GM19099 (cell line): ENCODE measurements around the gene BTBD9.

Source experiments
- POLR2A ChIP-seq: IDR thresholded peaks from 3 replicates; pipeline ENCODE4 v1.6.1; 2011; ENCODE audit warnings: low read depth; ENCODE audit not compliant: insufficient read length; ENCODE audit errors: extremely low read depth

Gene BTBD9

DNA sequence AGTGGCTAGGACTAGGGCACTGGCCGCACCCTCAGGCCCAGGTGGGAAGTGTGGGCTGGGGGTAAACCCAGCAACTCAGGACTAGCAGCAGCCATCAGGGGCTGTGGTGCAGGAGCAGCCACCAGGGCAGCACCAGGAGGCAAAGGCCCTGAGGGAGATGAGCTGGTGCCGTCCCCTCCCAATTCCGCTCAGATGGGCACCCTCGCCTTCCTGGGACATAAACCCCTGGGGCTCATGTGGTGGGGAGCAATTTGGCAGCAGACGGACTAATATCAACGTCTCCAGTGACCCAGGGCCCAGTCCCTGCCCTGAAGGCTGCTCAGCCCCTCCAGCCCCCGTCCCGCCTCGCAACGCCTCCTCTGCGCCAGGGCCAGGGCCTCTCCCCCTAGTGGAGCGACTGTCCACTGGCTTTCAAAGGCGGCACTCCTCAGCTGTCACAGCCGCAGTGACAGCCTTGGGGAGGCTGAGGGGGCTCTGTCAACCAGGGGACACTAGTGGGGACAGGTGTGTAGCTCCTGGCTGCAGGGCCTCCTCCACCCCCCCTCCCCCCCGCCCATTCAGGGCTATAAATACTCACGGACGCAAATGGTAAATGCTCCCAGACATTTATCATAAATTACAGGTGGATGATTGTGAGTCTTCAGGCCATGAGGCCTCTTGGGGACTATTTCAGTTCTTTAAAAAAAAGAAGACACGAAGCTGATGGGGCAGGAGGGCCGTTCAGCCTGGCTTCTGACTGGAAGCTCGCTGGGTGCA lies 470.3 kb downstream of the BTBD9 start:
- TF ChIP-seq POLR2A = no peak

- TF ChIP-seq POLR2A = no peak
Observed at GRCh38 chr6:38168699-38169098, 471.0 kb downstream of the BTBD9 start.

- TF ChIP-seq POLR2A = no peak
Observed at GRCh38 chr6:38168126-38168525, 471.6 kb downstream of the BTBD9 start.

GRCh38 chr6:38167598-38167997 lies 472.1 kb downstream of the BTBD9 start:
- TF ChIP-seq POLR2A = no peak

DNA sequence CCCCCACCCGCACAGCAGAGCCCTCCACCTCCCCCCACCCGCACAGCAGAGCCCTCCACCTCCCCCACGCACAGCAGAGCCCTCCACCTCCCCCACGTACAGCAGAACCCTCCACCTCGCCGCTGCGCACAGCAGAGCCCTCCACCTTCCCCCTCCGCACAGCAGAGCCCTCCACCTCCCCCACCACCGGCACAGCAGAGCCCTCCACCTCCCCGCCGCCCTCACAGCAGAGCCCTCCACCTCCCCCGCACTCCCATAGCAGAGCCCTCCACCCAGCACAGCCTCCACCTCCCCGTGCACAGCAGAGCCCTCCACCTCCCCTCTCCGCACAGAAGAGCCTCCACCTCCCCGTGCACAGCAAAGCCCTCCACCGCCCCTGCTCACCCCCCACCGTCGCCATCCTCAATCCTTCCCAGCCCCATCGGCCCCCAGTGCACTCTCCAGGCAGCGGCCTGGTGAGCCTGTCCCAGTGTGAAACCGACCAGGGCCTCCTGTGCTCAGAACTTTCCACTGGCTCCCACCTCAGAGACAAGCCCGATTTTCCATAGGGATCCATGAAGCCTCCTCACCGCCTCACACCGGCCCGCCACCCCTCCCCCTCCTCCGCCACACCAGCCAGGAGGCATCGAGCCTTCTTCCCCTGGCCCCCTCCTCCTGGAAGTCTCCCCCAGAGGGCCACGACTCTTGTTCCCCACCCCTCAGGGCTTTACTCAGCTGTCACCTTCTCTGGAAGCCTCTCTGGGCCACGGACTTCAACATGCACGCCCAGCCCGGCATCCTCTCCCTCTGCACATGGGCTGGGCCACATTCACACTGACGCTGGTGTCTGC lies 473.1 kb downstream of the BTBD9 start:
- no peak for TF ChIP-seq POLR2A

DNA sequence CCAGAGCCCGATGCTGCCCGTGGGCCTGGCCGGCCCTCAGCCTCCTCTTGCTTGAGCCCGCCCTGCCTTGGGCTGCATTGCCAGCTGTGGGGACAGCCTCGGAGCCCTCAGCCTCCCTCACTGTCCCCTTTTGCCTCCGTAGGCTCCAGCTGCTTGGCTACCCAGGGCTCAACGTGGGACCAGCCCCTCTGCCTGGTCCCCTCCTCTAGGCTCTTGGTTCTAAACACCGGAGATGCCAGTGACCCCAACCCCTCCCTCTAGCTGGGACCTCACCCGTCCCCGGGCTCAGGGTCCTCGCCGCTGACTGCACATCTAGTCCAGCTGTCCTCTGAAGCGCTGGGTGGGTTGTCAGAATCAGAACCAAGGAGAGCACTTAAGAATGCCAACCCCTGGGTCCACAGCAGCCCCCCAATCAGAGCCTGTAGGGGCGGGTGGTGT lies 475.0 kb downstream of the BTBD9 start:
- TF ChIP-seq POLR2A = no peak

GRCh38 chr6:38164131-38164481 lies 475.6 kb downstream of the BTBD9 start:
- no peak for TF ChIP-seq POLR2A

GRCh38 chr6:38163186-38164130 lies 476.3 kb downstream of the BTBD9 start:
- TF ChIP-seq POLR2A = no peak

- no peak for TF ChIP-seq POLR2A
Observed at GRCh38 chr6:38162493-38163185, 477.1 kb downstream of the BTBD9 start.

DNA sequence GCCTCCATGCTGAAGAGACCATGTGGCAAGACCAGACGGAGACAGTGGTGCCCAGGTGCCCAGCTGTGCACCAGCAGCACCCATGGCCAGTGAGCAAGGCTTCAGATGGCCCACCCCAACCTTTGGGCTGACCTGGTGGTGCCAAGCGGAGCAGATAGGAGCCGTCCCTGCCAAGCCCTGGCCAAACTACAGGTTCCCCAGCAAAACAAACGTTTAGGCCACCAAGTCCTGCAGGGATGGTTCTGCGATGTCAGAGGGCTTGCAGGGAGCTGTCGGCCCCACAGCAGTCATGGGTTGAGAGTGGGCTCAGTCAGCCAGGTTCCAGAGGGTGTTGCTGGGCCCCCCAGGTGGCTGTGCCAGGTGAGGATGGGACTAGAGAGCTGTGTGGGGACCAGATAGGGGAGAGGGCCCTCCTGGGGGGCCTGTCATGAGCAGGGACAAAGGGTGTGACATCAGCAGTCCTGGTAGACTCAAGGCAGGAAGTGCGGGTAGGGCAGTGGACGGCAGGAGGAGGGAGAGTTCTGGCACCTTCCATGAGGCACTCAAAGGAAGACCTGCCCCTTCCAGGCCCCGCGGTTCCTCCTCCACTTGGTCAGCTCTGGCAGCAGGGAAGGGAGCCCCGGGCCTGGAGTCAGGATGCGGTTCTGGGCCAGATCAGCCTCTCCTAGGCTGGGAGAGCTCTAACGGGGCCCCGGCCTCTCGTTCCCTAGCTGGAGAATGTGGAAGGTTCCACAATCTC lies 477.8 kb downstream of the BTBD9 start:
- no peak for TF ChIP-seq POLR2A

DNA sequence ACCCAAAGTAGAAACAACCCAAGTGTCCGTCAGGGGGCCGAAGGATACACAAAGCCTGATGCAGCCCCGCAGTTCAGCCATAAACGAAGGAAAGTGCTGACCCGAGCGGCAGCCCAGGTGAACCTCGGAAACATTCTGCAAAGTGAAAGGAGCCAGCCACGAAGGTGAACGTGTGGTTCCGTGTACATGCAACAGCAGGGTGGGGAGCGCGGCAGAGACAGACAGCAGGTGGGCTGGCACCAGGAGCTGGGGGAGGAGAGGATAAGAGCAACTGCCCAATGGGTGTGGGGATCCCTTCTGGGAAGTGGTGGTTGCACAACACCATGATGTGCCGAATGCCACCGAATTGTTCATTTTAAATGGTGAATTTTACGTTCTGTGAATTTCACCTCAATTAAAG lies 478.4 kb downstream of the BTBD9 start:
- TF ChIP-seq POLR2A = no peak

DNA sequence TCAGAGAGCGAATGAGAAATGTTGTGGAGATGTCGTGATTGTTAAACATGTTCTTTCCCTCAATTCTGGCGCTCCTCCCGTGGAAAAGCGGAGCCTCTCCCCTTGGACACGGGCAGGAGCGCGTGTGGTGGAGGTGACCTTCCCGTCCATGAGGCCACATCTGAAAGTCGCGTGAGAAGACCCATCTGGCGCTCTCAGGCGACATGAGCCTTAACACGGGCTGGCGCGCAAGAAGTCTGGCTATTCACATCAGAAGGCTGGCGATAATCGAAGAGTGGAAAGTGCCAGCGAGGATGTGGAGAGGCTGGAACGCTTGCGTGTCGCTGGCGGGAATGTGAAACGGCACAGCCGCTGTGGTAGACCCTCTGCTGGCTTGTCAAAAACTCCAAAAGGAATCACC lies 478.9 kb downstream of the BTBD9 start:
- no peak for TF ChIP-seq POLR2A

DNA sequence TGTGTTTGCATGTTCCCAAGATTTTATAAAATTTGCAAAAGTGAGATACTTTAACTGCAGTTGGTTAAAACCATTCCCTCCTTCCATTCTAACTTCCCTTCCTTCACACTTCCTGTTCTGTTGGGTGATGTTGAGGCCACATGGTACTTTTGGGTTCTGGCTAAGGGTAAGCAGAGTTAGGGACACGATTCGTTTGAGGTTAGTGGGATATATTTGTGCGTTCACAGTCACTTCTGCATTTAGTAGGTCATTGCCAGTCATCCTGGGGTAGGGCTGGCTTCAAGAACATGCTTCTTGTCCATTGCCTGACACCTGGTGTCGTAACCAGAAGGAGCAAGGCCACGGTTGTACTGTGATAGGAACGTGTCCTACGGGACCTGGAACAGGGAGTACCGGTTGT lies 480.1 kb downstream of the BTBD9 start:
- TF ChIP-seq POLR2A = no peak
